GM19468 (cell line): ENCODE results near the gene RUNX2.
"Not testable (repeated sequence)": the region's sequence is repeated elsewhere in the genome, so short reads cannot be mapped to it uniquely, and the experiment has no call there.

Source experiments
- ATAC-seq: cut with Tn5 transposase; IDR thresholded peaks from one replicate; pipeline ENCODE4 v1.9.1; 2021; ENCODE audit warnings: mild to moderate bottlenecking, moderate library complexity, moderate number of reproducible peaks; ENCODE audit not compliant: unreplicated experiment; ENCODE audit errors: extremely low read depth

Gene RUNX2

DNA sequence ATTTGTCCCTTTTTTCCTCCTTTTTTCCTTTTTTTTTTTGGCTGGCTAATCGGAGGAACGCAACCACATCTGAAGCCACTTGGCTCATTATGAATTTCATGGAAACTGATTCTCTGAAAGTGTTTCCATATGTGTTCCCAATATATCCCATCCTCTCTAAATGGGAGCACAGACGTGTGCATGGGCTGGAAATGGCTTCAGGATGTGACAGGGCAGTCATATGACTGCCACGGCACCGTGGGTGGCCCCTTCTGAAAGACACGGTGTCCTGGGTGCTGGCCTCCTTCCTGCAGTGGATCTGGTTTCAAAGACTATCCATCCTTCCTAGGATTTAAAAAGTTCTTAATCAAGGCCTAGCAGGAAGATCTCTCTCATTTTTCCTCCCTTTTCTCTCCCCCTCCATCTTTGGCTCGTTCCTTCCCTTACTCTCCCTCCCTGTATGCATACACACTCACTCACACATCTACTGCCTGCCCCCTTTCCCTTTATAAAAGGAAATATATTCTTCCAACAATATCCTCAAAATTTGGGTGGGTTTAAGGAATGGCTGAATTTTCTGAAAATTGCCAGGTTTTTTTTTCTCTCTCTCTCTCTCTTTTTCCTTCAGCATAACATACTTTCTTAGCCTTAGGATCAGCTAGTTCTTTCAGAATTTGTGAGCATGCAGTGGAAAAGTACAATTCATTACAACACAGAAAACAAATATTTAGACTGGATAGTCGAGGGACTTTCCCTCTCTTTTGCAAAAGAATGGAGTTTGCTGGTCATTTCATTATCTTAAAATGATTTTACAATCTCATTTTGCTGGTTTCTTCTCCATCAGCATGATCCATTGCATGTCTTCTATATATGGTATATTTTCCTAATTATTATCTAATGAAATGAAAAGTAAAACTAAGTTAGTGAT is 210.8 kb downstream of the RUNX2 start:
- no peak for ATAC-seq

DNA sequence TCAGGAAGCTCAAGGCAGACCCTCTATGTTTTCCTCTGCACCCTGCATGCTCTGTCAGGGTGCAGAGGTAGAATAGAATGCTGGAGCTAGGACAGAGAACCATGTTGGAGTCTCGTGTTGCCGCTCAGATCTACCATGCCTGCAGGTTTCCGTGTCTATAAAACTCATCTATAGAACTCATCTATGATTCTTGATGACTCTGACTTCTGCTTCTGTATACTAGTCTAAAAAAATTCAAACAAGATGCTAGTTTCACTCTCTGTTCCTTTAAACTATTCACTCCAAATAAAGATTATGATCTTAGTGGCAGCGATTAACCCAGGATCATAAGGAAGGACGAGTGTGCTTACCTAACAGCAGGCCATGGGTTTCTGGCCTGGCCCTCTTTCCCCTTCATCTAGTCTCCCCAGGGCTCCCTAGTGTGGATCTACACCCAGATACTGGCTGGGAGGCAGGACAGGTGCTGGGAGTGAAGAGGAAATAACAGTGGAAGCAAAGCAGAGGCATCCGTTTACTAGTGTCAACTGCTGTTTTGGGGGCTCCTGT is 212.3 kb downstream of the RUNX2 start:
- no peak for ATAC-seq

DNA sequence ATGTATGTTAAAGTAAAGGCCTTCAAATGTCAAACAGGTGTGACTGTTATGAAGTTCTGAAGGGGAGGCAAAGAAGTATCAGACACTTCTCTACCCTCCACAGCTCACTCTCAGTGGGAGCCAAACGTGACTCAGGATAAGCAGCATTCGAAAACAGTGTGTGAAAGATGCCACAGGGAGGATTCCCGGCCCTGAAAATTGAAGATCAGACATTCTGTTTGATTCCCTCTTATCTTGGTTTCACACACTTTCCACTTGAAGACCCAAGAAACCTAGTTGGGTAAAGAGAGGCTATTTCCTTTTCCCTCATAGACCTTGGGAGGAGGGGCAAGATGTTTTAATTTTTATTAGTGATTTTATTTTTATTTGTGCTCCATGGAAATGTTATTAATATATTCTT is 213.8 kb downstream of the RUNX2 start:
- ATAC-seq = no peak

DNA sequence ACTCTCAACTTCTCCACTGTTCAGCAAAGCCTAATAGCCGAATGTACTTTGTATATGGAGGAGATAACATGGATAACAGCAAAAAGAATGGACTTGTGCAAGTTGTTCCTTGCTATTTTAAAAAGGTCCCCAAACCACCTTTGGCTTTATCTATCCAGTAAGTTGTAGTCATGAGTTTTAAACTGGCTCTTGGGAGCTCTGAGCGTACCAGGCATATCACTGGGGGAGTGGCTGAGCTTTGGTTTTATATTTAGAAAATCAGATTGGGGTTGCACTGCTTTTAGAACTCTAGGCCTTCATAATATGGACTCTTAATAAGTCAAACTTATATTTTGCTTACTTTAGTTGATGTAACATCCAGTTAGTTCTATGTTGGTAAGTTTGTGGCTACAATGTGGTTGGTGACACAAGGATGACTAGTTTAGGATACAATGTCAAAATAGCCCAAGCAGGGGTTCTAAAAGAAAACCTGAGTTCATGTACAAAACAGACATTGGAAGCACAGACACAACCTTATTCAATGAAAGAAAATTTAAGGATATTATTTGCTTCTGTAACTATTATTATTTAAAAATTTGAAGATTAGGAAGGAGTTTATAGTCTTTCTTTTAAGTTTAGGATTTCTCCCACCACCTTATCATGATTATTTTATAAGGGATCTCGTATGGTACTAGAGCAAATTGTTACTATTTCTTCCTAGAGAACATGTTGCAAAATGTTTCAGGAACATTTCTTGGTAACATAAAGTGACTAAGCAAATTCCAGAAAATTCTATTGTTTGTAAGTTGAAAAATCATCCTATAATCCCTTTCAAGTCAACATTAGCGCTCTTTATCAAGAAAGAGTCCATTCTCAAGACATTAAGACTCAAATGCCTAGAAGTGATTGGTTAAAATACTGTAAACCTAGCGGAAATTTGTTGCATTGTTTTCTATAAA is 215.4 kb downstream of the RUNX2 start:
- ATAC-seq = no peak

DNA sequence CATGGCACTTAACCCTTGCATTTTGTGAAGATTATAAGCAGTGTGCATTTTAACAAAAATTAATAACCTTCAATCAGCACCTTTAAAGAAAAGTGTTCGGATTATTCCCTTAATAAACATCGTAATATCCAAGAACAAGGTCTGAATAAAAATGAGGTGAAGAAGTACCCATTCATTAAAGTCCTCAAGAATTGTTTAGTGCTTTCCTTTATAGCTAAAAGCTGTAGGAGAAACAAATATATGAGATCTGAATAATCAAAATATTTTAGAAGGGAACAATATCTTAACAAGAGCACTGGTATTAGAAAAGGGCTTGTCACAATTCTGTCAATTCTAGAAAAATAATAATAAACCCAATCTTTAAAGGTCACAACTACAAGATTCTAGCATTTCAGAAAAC is 217.3 kb downstream of the RUNX2 start:
- no peak for ATAC-seq

DNA sequence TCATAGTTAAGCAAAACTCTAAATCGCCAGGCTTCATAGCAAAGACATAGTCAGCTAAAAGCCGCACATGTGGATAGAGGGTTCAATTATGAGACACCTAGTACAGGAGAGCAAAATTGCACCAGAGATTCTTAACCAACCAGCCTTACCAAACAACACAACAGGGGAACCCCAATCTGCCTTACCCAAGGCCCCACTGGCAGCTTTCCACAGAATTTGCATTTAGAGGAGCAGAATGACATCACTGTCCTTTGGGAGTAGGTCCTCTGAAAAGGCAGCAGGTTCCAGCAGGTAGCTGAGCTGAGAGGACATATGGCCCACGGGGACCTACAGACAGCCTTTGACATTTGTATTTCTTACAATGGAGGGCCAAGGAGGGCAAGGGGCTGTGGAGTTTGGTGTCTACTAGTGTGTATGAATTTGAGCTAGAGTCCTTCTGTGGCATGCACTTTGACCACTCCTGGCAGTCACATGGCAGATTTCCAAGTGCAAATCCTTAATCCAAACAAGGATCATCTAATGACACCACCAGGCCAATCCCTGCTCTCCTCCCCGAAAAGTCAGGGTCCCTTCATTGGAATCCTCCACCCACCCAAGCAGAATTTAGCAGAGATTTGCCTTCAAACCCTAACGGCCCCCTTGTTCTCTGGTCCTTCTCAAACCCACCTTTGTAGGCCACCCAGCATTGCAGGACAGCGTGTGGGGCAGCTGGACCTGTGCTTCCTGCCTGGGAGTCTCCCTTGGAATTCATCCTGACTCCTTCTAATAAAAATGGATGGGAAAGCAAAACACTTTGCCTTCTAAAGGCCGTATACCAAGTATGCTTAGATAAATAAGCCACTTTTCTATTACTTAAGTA is 220.8 kb downstream of the RUNX2 start:
- peak; percentile 52 for ATAC-seq

DNA sequence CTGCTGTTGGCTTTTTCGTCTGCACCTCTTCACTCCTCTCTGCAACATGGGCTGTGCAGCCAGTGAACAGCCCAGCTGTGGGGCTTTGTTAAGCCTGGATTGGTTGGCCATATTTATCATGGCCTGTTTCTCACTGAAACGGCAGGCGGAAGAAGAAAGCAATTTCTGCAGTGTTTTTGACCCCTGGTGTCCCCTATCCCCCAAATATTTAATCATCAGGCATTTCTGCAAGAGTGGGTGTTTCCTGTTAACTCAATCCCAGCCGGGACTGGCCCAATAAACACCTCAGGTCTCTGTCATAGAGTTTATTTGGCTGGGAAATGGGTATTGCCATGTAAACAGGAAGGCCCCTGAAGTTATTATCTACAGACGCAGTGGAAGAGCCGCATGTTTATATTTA is 224.4 kb downstream of the RUNX2 start:
- ATAC-seq = no peak

DNA sequence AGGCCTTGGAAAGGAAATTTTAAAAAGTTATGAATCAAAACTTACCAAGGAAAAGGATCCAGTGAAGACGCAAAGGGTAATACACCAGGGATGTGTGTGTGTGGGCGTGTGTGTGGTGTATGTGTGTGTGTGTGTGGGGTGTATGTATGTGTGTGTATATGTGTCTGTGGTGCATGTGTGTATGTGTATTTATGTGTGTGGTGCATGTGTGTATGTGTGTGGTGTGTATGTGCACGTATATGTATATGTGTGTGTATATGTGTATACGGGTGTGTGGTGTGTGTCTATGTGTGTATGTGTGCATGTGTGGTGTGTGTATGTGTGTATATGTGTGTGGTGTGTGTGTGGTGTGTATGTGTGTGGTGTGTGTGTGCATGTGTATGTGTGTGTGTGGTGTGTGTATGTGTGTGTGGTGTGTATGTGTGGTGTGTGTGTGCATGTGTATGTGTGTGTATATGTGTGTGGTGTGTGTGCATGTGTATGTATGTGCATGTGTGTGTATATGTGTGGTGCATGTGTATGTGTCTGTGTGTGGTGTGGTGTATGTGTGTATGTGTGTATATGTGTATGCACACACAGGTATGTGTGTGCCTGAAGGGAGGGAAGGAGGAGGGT is 225.7 kb downstream of the RUNX2 start:
- no peak for ATAC-seq

DNA sequence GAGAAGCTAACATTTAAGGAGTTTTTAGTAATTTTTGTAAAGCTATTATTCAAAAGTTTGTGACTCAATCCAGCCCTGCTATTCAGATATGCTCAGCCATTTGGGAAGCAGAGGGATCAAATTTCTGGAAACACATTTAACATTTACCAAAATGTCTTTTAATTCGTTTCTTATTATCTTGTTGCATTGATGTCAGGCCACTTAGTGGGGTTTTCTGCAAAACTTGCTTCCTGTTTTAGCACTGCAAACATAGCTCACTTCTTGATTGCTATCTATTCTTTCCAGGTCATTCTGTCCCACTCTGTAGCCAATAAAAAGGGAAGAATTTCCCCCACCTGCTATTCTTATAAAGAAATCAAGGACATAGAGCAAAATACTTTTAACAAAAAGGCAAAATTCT is 226.5 kb downstream of the RUNX2 start:
- no peak for ATAC-seq

DNA sequence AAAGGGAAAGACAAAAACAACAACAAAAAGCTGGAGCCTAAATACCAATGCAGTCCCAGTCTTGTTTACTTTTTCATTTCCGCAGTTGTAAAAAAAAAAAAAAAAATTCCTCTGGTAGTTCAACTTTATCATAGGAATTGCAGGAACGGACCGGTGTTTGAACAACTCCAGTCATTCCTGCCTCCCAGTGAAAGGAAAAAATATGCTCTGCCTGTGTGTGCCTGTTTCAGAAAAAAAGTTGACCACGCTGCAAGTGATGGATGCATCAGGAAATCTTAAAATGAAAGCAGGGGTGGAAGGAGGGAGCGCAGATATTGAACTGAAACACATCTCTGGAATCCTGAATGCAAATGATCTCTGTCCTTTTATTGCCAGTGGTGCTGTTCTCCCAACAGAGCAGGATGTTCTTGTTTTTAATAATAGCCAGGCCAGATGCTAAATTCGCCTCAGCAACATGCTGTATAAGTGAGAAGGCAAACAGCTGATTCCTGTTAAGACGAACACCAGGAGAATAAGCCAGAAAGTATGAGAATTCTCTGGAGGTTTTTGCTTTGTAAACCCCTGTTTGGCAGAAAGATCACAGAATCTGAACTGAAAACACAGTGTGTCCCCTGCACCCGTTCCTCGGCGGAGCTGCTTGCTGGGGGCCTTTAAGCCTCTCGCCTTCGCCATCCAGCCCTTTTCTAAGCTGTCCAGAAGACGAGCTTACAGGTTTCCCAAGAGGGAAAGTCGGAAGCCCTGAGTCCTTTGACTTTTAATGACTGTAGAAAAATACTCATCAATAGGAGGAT is 228.0 kb downstream of the RUNX2 start:
- no peak for ATAC-seq

DNA sequence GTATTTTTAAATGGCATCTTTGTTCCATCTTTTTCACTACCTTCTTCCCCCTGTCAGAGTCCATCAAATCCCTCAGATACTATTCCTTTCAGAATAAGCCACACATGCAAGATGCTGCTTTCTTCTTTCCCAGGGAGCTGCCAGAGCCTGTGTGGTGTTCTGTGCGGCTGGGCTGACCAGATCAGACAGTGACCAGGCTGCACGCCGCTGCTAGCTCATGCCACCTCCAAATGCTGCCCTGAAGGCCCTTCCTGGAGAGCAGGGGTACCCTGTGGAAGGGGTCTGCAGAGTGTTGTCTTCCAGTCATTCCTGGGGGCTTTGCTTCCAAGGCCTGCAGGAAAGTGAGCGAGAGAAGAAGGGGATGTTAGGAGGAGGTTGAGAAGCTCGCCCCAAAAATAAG is 228.7 kb downstream of the RUNX2 start:
- ATAC-seq = no peak

DNA sequence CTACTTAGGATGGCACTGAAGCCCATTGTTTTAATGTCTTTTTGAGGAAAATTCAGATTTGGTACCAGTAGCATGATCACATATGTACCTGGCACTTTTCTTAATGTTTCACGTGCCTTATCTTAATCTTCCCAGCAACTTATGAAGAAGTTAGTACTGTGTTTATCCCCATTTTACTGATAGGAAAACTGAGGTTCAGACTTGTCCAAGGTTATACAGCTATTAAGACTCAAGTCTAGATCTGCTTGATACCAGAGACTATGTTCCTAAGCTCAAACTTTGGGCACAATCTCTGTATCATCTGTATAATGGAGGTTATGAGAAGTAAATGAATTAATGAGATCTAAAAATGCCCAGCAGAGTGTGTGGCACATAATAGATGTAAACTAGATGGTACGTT is 229.3 kb downstream of the RUNX2 start:
- no peak for ATAC-seq

DNA sequence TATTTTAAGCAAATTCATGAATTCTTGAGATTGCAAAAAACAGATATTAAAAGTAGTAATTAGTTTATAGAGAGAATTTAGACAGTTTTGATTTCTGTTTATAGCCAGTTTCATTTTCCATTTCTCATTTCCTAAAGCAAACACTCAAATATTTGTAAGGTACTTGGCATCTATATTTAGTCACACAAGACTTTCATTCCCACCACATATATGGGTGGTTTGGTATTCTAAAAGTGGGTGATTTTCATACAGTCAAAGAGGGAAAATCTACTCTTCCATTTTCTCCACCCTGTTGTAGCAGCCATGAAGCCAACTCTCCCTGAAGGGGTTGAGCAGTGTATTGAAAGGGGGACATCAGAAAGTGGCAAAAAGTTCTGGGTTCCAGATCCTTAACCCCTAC is 230.7 kb downstream of the RUNX2 start:
- no peak for ATAC-seq

DNA sequence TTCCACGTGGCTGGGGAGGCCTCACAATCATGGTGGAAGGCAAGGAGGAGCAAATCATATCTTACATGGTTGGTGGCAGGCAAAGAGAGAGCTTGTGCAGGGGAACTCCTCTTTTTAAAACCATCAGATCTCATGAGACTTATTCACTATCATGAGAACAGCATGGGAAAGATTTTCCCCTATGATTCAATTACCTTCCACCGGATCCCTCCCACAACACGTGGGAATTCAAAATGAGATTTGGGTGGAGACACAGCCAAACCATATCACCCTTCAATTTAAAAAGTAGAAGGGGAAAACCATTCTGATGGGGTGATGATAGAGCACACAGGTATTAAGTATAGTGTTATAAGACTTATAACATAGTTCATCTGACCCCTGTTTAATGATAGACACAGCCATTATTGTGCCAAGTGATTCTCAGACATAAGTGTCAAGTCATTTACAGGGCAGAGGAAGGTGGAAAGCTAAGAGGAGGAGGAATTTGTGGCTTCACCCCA is 232.2 kb downstream of the RUNX2 start:
- not testable (repeated sequence) for ATAC-seq

DNA sequence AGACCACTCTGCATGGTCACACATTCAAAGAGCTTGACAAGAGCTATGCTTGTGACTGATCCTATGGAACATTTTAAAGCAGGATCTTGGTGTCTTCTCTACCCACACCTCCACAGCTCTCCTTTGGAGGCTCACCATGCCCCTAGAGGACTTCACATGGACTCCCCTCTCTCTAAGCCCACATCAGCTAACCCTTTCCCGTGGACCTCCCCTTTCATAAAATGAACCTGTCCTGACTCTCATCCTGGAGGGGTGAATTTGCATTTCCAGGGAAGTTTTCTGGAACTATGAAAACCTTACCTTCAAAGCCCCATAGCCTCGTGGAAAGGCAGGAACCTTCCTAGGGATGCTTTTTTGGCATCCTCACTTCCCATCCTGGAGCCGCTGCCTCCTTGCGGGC is 234.0 kb downstream of the RUNX2 start:
- no peak for ATAC-seq

DNA sequence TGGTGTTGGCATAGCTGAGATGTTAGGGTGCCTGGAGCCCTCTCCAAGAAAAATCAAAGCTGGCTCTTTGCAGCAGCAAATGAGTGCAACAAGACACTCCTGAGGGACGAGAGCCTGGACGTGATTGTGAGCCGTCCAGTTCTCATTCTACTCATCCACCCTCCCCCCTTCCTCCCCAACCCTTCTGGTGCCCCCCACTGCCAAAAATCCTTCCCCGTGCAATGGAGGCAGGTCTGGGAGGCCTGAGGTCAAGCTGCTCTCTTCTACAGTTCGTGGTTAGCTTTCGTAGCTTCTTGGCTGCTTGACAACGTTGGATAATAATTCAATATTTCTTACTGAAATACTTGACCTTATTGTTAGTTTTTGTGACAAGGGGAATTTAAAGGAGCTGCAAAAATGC is 234.9 kb downstream of the RUNX2 start:
- ATAC-seq = no peak

DNA sequence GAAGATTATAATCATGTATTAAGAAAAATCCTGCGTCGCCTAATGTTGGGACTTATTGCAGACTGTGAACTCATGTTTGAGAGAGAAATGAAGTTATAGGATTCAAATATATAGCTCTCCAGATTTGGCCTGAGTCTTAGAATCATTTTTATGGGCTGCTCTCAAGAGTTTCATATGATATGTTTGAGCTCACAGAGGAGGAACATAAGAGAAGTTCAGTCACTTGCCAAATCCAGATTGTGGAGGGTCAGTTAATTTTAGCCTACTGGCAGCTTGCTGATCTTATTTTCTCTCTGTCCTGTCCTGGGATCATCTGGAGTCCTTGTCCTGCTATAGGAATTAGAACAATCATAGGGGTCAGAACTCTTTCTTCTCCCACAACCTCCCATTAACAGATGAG is 235.7 kb downstream of the RUNX2 start:
- ATAC-seq = no peak

DNA sequence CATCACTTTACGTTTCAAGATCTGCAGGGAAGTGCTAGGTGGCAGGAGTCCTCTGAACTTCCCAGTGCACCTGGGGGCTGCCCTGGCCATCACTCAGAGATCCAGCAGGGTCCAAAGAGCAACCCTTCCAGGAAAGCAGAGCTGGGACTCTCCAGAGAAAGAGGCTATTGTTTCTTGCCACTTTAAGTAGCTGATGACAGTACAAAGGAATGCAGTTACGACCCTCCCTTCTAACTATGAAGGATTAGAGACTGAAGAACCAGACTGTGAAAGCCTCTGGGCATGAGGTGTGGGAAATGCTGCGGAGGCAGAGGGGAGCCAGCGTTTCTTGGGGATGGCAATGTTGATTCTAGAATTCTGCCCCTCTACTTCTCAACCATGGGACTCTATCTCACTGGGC is 238.8 kb downstream of the RUNX2 start:
- ATAC-seq = no peak

DNA sequence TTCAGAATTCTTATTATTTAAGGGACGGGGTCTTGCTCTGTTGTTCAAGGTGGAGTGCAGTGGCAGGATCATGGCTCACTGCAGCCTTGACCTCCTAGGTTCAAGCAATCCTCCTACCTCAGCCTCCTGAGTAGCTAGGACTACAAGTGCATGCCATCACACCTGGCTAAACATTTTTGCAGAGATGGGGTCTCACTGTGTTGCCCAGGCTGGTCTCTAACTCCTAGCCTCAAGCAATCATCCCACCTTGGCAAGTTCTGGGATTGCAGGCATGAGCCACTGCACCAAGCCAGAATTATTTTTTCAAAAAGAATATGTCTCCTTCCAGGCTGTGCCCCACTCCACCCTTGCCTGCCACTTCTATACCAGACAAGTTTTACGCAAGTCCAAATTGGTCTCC is 239.7 kb downstream of the RUNX2 start:
- no peak for ATAC-seq
